H1 (cell line): ENCODE data around the gene DBF4B. TPM values are rescaled to one million over a fixed set of nuclear protein-coding genes. Genes with fewer than 3 reads are reported as not detected.

Experiments
- CTCF ChIA-PET: fragments of 300-600 bp; sonication (Branson Sonifier 250); formaldehyde crosslinking; loops from one replicate; lab custom pipeline; 2021; ENCODE audit not compliant: partially characterized antibody; lab: Charles Lee
- POLR2A ChIA-PET: fragments of 300-600 bp; sonication (Branson Sonifier 250); formaldehyde crosslinking; loops from one replicate; lab custom pipeline; 2021; ENCODE audit warnings: inconsistent platforms; ENCODE audit not compliant: partially characterized antibody; lab: Charles Lee
- DNase-seq, 2 experiments: peaks; one replicate each; pipeline versions ENCODE4 v3.0.0 to v3.0.0-alpha.2; 2010 to 2022; ENCODE audit warnings: low spot score in 2 of 2, low read depth in 1 of 2, mixed read lengths in 1 of 2
- FAIRE-seq: peaks from 2 replicates; lab custom pipeline; 2011; peaks lifted over from hg19 to GRCh38; lab: Jason Lieb, UNC
- H2AFZ ChIP-seq: 2 replicates; pipeline ENCODE4 v1.8.1; 2012; ENCODE audit warnings: low read length, inconsistent platforms
- H2AK5ac ChIP-seq: 2 replicates; pipeline ENCODE4 v1.6.1; 2013; ENCODE audit warnings: low read depth, low read length
- H2BK120ac ChIP-seq: replicated peaks from 2 replicates; pipeline ENCODE3; 2013; ENCODE audit warnings: low read depth, low read length, inconsistent platforms
- H2BK12ac ChIP-seq: 2 replicates; pipeline ENCODE4 v1.6.1; 2013; ENCODE audit warnings: low read depth, low read length
- H2BK15ac ChIP-seq: 2 replicates; pipeline ENCODE4 v1.6.1; 2013; ENCODE audit warnings: low read length
- H2BK20ac ChIP-seq: 2 replicates; pipeline ENCODE4 v1.6.1; 2013; ENCODE audit warnings: low read length
- H2BK5ac ChIP-seq: 2 replicates; pipeline ENCODE4 v1.6.1; 2013; ENCODE audit warnings: low read depth, low read length
- H3K14ac ChIP-seq: 2 replicates; pipeline ENCODE4 v1.6.1; 2013; ENCODE audit warnings: inconsistent platforms; ENCODE audit not compliant: insufficient read length
- H3K18ac ChIP-seq: 2 replicates; pipeline ENCODE4 v1.6.1; 2013; ENCODE audit warnings: low read length; ENCODE audit errors: extremely low read depth
- H3K23ac ChIP-seq: 2 replicates; pipeline ENCODE4 v1.6.1; 2013; ENCODE audit warnings: inconsistent platforms; ENCODE audit not compliant: insufficient read length
- H3K23me2 ChIP-seq: 2 replicates; pipeline ENCODE4 v1.6.1; 2013; ENCODE audit warnings: low read depth, low read length
- H3K27ac ChIP-seq: 2 replicates; pipeline ENCODE4 v1.6.1; 2011; ENCODE audit warnings: low read depth, low read length, inconsistent platforms
- H3K27me3 ChIP-seq, 4 experiments: replicated peaks in 1 of 4; 1 replicate in 1 of 4; 2 replicates in 3 of 4; pipeline versions ENCODE4 v1.6.1 to v1.8.1; 2011 to 2013; ENCODE audit warnings: low read length in 3 of 4, mild to moderate bottlenecking in 3 of 4, inconsistent platforms in 2 of 4, mixed read lengths in 2 of 4, moderate library complexity in 1 of 4; ENCODE audit not compliant: control insufficient read depth in 3 of 4, insufficient read depth in 3 of 4; ENCODE audit errors: extremely low read depth in 1 of 4
- H3K36me3 ChIP-seq, 4 experiments: 2 replicates each; pipeline versions ENCODE4 v1.6.1 to v1.8.1; 2011 to 2013; ENCODE audit warnings: mild to moderate bottlenecking in 4 of 4, low read length in 3 of 4, moderate library complexity in 2 of 4, control low read depth in 1 of 4, inconsistent platforms in 1 of 4; ENCODE audit not compliant: insufficient read depth in 4 of 4, control insufficient read depth in 2 of 4
- H3K4ac ChIP-seq: replicated peaks from 2 replicates; pipeline ENCODE3; 2013; ENCODE audit warnings: low read length, low read depth, mixed read lengths, inconsistent platforms; ENCODE audit not compliant: insufficient read length
- H3K4me1 ChIP-seq, 4 experiments: replicated peaks in 1 of 4; 1 replicate in 1 of 4; 2 replicates in 3 of 4; pipeline versions ENCODE4 v1.6.1 to v1.8.1; 2011 to 2013; ENCODE audit warnings: low read length in 3 of 4, inconsistent platforms in 2 of 4, mixed read lengths in 1 of 4; ENCODE audit not compliant: insufficient read depth in 4 of 4, control insufficient read depth in 3 of 4
- H3K4me2 ChIP-seq, 2 experiments: 2 replicates each; pipeline versions ENCODE4 v1.6.1 to v1.8.1; 2011 to 2013; ENCODE audit warnings: low read depth in 2 of 2, low read length in 2 of 2, control low read depth in 1 of 2, inconsistent platforms in 1 of 2, mild to moderate bottlenecking in 1 of 2; ENCODE audit not compliant: insufficient read depth in 1 of 2
- H3K4me3 ChIP-seq, 4 experiments: fragments of 200-600, 300-600 bp in 1 of 4; sonication (generic), shearing (Covaris generic), sonication (Bioruptor Twin) in 1 of 4; 2 replicates each; pipeline versions ENCODE4 v1.5.1 to v1.8.1; 2011 to 2016; ENCODE audit warnings: low read length in 4 of 4, low read depth in 3 of 4, control low read depth in 2 of 4, inconsistent platforms in 2 of 4, mild to moderate bottlenecking in 2 of 4, mixed read lengths in 1 of 4, moderate library complexity in 1 of 4; ENCODE audit not compliant: insufficient read depth in 2 of 4; ENCODE audit errors: extremely low read depth in 1 of 4
- H3K56ac ChIP-seq: replicated peaks from 2 replicates; pipeline ENCODE3; 2013; ENCODE audit warnings: low read depth, mild to moderate bottlenecking, mixed read lengths, low read length, inconsistent platforms; ENCODE audit not compliant: insufficient read length
- H3K79me1 ChIP-seq: 2 replicates; pipeline ENCODE4 v1.6.1; 2013; ENCODE audit warnings: low read depth, low read length, control low read depth
- H3K79me2 ChIP-seq, 2 experiments: 2 replicates each; pipeline versions ENCODE4 v1.6.1 to v1.8.1; 2012 to 2013; ENCODE audit warnings: low read length in 2 of 2, mild to moderate bottlenecking in 2 of 2, inconsistent platforms in 1 of 2; ENCODE audit not compliant: insufficient read depth in 2 of 2, control insufficient read depth in 1 of 2
- H3K9ac ChIP-seq, 4 experiments: replicated peaks in 1 of 4; 1 replicate in 1 of 4; 2 replicates in 3 of 4; pipeline versions ENCODE4 v1.6.1 to v1.8.1; 2011 to 2013; ENCODE audit warnings: low read depth in 3 of 4, low read length in 3 of 4, control low read depth in 2 of 4, mild to moderate bottlenecking in 2 of 4, moderate library complexity in 2 of 4, inconsistent platforms in 1 of 4; ENCODE audit errors: extremely low read depth in 1 of 4
- H3K9me3 ChIP-seq, 2 experiments: 2 replicates each; pipeline versions ENCODE4 v1.6.1 to v1.8.1; 2012 to 2013; ENCODE audit warnings: mild to moderate bottlenecking in 2 of 2, moderate library complexity in 2 of 2, control low read depth in 1 of 2, inconsistent platforms in 1 of 2, low read depth in 1 of 2, low read length in 1 of 2, mixed read lengths in 1 of 2; ENCODE audit not compliant: insufficient read depth in 2 of 2
- H4K20me1 ChIP-seq, 2 experiments: replicated peaks in 1 of 2; 2 replicates each; pipeline versions ENCODE3 to v1.8.1; 2011 to 2013; ENCODE audit warnings: inconsistent platforms in 2 of 2, low read length in 2 of 2, mild to moderate bottlenecking in 1 of 2; ENCODE audit not compliant: insufficient read depth in 2 of 2, control insufficient read depth in 1 of 2
- H4K5ac ChIP-seq: 2 replicates; pipeline ENCODE4 v1.6.1; 2013; ENCODE audit warnings: low read length, low read depth, mixed read lengths, inconsistent platforms; ENCODE audit not compliant: insufficient read length
- H4K8ac ChIP-seq: 2 replicates; pipeline ENCODE4 v1.8.0; 2013; ENCODE audit warnings: mild to moderate bottlenecking, moderate library complexity, low read length, inconsistent platforms; ENCODE audit not compliant: insufficient read depth; ENCODE audit errors: extremely low read depth
- H4K91ac ChIP-seq: replicated peaks from 2 replicates; pipeline ENCODE3; 2013; ENCODE audit warnings: low read length, mixed read lengths, inconsistent platforms; ENCODE audit not compliant: insufficient read length
- GABPA ChIP-seq: IDR thresholded peaks from 2 replicates; pipeline ENCODE4 v1.6.1; 2011; ENCODE audit warnings: mild to moderate bottlenecking, low read length, moderate library complexity, borderline replicate concordance; ENCODE audit not compliant: insufficient read depth
- RXRA ChIP-seq: IDR thresholded peaks from 2 replicates; pipeline ENCODE4 v1.6.1; 2011; ENCODE audit warnings: low read depth, mild to moderate bottlenecking, low read length, moderate library complexity; ENCODE audit not compliant: insufficient read depth
- WGBS, 2 experiments: shearing (Covaris generic) in 1 of 2; methylation state at CpG; one replicate each; pipeline versions ENCODE4 v1.1.6 to v1.1.7; 2013 to 2015; ENCODE audit warnings: low lambda C conversion rate in 2 of 2, mixed read lengths in 2 of 2, inconsistent platforms in 1 of 2, low coverage in 1 of 2, missing lambda C conversion rate in 1 of 2; ENCODE audit not compliant: insufficient replicate concordance in 2 of 2, insufficient coverage in 1 of 2, insufficient read length in 1 of 2; ENCODE audit errors: extremely low coverage in 1 of 2, missing lambda C conversion rate in 1 of 2; 5-methylcytosine and 5-hydroxymethylcytosine counted together
- polyA plus RNA-seq, 7 experiments: library from polyadenylated mRNA; depleted of rRNA in 3 of 7; stranded (reverse) in 5 of 7; unstranded in 2 of 7; fragments of >200 nt in 5 of 7; fragments of 200-250 nt in 2 of 7; gene quantifications; 1 replicate in 5 of 7; 2 replicates in 1 of 7; 4 replicates in 1 of 7; pipeline versions ENCODE4 v1.2.1 to v1.2.3, GENCODE V29; 2011 to 2013; ENCODE audit warnings: missing spikeins in 2 of 7, mixed read lengths in 2 of 7
- total RNA-seq: library from RNA; stranded (reverse); fragmentation: NEBNext Ultra II Directional; extraction: Animal tissue kit (Norgen Biotek cat#: 25700); gene quantifications from 2 replicates; pipeline ENCODE4 v1.2.1, GENCODE V29; 2021

DBF4B gene
- total and polyA plus RNA-seq, 2 of the 8 experiments (the other 6 are each of a cell fraction or from before 2014, with no cell fraction given): 20.2 to 26.9 TPM

- CTCF ChIA-PET: interaction anchor here (1.8 to 3.4 kb wide), 3 partner anchors 14 to 227 kb away, joined by 3 to 22 read pairs (median 6); no protein-coding TSS in a partner anchor
- TF ChIP-seq RXRA (no peak), GABPA (no peak)
- TF ChIP-seq, all 59 proteins: peak for 0
- DNase-seq (no peak), FAIRE-seq (no peak)
- Histone ChIP-seq H2BK20ac (no peak overlapping the region), H2BK120ac (no peak overlapping the region), H3K9ac (no peak overlapping the region), H3K4me3 (no peak overlapping the region), H4K91ac (no peak overlapping the region), H2BK12ac (no peak overlapping the region), H2BK15ac (no peak overlapping the region), H3K23ac (no peak overlapping the region), H3K79me2 (no peaks in the 10 kb centered on the region), H3K79me1 (no peaks in the 10 kb centered on the region), H2BK5ac (no peak overlapping the region), H3K36me3 (peaks cover 0 to 6% (median 5%) of the 10 kb centered on the region in 4 experiments; a peak in 5 of 8 replicates), H3K4me2 (no peak overlapping the region), H3K14ac (no peak overlapping the region), H3K56ac (no peak overlapping the region), H4K5ac (no peak overlapping the region), H3K27ac (no peak overlapping the region), H3K4ac (no peak overlapping the region), H3K23me2 (no peaks in the 10 kb centered on the region), H4K8ac (no peak overlapping the region), H3K4me1 (peaks cover 0 to 3% (median 1%) of the 10 kb centered on the region in 4 experiments; a peak in 2 of 7 replicates), H3K18ac (no peak overlapping the region), H2AK5ac (no peak overlapping the region), H2AFZ (no peak overlapping the region), H3K9me3 (no peaks in the 10 kb centered on the region), H4K20me1 (peaks cover 0 to 5% of the 10 kb centered on the region in 2 experiments), H3K27me3 (no peaks in the 10 kb centered on the region)
- POLR2A ChIA-PET: interaction anchor here (0.9 to 2.4 kb wide), 13 partner anchors 8 to 86 kb away, joined by 3 to 11 read pairs (median 4); no protein-coding TSS in a partner anchor
- WGBS, 2 experiments: 85% methylated on average over 9 of the region's 9 CpGs; no CpG with 5 or more reads in 1 of the 2 experiments
Observed at GRCh38 chr17:44795421-44795820, 87.0 kb downstream of the DBF4B start.
